Fibroblast of skin of right quadriceps (primary cell): Measurements from ENCODE around the gene SLAMF6.
"Not testable (repeated sequence)": the region's sequence is repeated elsewhere in the genome, so short reads cannot be mapped to it uniquely, and the experiment has no call there.

Source experiments
- DNase-seq: peaks from one replicate; pipeline ENCODE4 v3.0.0-alpha.2; 2013

The SLAMF6 gene

DNA sequence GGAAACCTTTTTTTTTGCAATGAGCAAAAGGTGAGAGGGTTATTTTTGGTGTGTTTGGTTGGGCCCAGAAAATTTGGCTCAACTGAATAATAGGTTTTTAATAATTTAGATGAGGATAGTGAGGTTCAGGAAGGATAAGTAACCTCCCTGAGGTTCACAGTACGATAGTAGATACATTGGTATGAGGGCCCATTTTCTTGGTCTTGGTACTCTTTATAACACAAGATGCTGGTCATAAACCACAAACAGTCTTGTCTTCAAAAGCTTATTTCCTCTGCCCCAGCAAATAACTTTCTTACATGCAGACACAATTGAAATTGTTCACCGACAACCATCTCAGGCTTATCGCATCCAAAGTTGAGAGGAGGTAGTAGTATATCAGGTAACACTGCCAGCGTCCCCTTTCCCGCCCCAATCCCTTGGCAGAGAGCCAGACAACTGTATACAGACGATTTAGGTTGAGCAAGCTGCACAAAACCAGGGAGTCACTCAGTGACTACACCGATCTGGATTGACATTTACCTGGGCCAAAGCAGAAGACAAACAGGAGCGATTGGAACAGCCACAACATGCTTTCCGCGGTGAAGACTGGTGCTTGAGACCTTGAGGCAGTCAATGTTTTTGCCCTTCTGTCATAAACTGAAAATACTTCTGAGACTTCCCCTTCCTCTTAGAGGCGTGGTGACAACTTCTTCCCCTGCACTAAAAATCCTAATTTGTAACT lies at the start of gene SLAMF6:
SLAMF6 (minus strand) TSS at position 634 of the 724 bp plus-strand sequence; CDS start at position 571, 63 bp downstream.
- DNase-seq = no peak

GRCh38 chr1:160570840-160571239 lies 47.8 kb upstream of the SLAMF6 start:
- no peak for DNase-seq

DNA sequence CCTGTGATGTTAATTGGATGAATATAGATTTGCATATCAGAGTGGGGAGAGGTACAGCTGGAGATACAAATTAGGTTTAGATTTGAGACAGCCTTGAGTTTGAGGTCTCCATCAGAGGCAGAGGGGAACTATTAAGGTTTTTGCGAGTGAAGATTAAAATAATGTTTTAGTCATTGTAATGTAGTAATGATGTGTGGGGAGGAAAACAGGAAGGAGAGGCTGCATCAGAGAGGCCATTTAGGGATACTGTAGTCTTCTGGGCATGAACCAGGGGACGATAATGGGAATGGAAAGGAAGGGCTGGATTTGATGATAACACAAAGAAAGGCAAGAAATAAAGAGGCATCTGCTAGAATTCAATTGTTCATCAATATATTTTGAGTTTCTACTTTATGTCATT lies 46.8 kb upstream of the SLAMF6 start:
- DNase-seq = no peak

DNA sequence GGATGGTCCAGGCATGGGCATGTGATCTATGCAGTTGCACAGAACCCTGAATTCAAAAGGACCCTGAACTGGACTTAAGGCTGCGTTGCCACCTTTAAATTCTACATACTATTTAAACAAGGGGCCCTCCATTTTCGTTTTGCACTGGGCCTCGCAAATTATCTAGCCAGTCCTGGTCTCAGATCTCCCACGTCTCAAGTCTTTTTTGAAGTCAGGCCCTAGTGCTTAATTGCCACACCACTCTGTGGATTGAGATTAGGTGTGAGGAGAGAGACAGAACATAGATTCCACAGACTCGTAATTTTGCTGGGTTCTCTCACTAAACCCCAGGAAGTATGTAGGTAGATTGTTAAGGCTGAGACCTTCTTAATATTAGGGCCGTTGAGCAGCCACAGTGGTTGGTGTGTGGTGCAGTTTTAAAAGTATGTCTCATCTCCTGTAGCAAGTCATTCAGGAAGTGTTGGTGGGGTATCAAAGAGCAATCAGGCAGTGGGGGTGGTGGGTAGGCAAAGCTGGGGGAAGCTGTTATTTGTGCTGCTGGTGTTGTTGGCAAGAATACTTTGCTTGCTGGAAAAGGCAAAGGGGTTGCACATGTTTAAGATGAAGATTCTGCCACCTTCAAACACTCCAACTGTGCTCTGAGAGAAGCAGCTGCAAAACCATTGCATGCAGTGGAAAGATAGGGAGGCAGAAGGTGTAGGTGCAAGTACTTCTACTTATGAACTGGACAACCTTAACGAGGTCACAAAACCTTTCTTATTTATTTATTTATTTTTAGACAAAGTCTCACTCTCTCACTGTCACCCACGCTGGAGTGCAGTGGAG lies 45.0 kb upstream of the SLAMF6 start:
- DNase-seq = no peak

- DNase-seq = no peak
Observed at GRCh38 chr1:160567341-160567740, 44.3 kb upstream of the SLAMF6 start.

GRCh38 chr1:160565564-160565963 lies 42.5 kb upstream of the SLAMF6 start:
- no peak for DNase-seq

GRCh38 chr1:160563230-160563629 lies 40.2 kb upstream of the SLAMF6 start:
- DNase-seq = not testable (repeated sequence)

DNA sequence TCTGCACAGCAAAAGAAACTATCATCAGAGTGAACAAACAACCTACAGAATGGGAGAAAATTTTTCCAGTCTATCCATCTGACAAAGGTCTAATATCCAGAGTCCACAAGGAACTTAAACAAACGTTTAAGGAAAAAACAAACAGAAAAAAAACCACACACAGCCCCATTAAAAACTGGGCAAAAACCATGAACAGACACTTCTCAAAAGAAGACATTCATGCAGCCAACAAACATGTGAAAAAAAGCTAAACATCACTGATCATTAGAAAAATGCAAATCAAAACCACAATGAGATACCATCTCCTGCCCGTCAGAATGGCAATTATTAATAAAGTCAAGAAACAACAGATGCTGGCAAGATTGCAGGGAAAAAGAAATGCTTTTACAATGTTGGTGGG lies 39.7 kb upstream of the SLAMF6 start:
- not testable (repeated sequence) for DNase-seq

- DNase-seq = no peak
Observed at GRCh38 chr1:160560806-160561205, 37.8 kb upstream of the SLAMF6 start.

- DNase-seq = no peak
Observed at GRCh38 chr1:160560045-160560705, 37.1 kb upstream of the SLAMF6 start.

DNA sequence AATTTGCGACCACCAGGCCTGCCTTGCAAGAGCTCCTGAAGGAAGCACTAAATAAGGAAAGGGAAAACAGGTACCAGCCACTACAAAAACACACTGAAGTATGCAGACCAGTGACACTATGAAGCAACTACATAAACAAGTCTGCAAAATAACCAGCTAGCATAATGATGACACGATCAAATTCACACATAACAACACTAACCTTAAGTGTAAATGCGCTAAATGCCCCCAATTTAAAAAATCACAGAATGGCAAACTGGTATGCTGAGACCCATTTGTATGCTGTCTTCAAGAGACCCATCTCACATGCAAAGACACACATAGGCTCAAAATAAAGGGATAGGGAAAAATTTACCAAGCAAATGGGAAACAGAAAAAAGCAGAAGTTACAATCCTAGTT lies 36.4 kb upstream of the SLAMF6 start:
- DNase-seq = not testable (repeated sequence)

GRCh38 chr1:160558660-160559380 lies 35.8 kb upstream of the SLAMF6 start:
- DNase-seq = no peak

GRCh38 chr1:160553778-160554177 lies 30.7 kb upstream of the SLAMF6 start:
- no peak for DNase-seq

DNA sequence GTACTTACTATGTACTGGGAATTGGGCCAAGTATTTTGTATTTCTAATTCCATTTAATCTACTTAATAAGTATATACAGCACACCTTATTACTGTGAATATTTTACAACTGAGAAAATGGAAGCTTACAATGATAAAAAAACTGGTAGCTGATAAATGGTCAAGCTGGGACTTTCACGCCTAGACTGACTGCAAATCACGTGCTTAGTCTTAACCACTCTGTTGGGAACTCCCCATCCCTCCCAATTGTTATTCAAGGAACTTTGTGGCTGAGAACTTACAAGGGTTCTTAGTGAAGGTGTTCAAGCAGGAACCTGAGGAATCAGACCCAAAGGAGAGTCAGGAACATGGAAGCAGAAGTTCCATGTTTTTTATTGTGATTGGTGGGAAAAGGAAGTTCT lies 29.4 kb upstream of the SLAMF6 start:
- DNase-seq = no peak

DNA sequence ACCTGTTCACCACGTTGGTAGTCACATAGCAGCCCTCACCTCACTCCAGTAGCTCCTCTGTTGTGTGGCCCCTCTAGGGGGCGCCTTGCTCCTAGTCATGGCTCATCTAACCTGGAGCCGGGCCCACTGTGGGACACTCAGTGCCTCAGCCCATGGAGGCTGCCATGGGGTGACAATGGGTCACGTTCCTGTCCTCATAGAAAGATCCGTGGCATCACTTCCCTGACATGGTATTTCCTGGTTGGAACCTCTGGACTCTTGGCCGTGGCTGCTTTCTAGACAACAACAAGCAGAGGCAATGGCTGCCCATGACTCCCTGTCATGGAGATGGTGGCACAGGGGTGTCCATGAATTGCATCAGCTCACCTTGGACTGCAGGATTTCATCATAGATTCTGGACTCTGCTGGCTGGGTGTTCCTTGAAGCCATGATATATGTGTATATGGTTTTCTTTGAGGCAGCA lies 27.5 kb upstream of the SLAMF6 start:
- no peak for DNase-seq

GRCh38 chr1:160549665-160550006 lies 26.6 kb upstream of the SLAMF6 start:
- DNase-seq = no peak

DNA sequence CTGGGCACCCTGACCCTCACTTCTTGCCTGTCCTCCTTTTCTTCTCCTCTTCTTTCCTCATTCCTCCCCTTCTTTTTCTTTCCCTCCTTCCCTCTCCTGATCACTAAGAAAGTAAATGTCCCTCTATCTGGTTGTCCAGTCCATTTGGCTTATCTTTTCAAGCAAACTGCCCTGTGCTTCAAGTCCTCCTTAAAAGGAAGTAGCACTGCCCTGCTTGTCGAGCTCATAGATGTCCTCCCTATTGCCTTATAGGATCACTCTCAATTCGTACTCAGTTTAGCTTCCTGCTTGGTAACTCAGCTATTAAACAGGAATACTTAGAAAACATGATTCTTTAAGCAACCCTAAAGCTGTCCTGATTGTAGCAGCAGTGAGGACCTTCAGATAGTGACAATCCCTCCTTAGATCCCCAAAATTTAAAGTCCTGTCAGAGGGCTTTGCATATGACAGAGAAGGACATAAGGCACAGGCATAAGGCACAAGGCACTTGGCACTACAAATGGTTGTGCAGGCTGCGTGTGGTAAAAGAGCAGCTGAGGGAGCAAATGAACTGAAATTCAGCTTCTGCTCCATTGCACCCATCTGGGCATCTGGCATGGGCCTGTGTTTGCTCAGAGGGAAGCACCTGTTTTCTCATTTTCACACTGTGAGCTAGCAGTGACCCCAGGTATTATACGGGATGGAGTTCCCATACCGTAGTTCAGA lies 26.1 kb upstream of the SLAMF6 start:
- no peak for DNase-seq

DNA sequence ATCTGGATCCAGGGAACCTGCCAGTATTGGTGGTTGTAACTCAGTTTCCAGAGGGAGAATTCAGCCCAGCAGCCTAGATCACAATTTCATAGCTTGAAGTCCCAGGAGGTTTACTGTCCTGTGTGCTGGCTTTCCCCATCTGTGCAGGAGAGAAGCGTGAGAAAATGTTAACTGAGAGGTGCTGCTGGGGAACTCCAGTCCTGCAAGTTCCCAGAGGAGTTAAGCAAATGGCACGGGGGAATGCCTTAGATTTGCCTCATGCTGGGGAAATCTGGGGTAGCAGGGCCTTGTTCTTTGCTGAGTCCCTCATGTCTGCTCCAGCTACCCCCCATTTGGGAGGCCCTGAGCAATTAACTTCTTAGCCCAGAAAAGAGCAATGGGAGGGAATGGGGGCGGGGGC lies 25.1 kb upstream of the SLAMF6 start:
- DNase-seq = no peak

- DNase-seq = no peak
Observed at GRCh38 chr1:160547422-160547821, 24.4 kb upstream of the SLAMF6 start.

DNA sequence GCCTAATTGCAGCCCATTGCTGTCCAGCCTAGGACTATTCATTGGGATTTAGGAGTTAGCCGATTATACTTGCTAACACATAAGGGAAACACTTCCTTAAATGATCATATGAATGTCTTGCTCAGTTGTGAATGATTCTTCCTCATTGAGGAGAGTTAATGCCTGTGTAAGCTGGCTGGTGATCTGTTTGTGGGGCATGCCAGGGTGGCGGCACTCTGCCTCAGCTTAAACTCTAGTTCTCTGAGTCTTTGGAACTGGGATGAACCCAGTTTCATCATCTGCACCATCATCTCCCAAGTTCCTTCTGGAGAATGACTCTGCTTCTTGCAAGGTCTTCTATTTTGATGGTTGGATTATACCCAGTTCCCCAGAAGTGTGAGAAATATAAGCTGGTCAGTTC lies 23.9 kb upstream of the SLAMF6 start:
- no peak for DNase-seq

DNA sequence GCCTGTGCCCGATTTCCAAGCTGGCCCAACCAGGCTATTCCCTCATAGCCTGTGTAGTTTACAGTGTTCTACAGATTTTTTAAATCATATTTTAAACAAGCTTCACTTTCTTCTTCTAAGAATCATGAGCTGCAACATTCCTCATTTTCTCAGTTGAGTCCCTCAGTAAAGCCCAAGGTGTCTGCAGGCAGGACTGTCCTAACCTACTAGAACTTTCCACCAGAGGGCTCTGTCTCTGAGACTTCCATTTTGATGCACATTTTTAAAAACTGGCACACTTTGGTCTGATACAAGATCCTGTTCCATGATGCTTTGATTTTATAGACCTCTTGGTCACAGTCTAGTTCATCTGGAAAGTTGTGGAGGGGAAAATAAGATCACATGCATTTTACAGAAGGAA lies 21.6 kb upstream of the SLAMF6 start:
- DNase-seq = no peak

DNA sequence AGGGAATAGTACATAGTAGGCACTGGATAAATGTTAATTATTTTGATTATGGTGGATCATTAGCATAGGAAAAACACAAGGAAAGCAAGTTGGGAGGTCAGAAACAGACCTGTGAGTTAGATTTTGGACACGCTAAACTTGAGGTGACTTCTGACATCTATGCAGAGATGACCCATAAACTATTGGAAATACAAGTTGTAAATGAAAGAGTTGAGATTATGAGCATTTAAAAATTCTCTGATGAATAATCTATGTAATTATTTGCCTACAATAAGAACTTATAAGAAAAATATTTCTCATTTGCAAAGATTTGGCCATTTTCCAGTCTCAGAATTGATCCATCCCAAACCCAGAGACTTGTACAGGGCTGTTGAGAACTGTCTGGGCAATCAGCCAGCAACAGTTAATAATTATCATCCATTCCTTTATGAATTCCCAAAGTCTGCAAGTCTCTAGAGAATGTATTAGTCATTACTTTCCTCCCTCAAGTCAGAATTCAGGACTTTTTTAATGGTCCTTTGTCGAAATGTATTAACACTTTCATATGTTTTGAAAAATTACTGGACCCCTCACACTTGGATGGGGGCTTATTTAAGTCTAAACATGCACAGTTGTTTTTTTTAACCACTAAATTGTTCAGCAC lies 19.4 kb upstream of the SLAMF6 start:
- DNase-seq = no peak
